ENCODE measurements around the gene PTPRK.

PTPRK gene

DNA sequence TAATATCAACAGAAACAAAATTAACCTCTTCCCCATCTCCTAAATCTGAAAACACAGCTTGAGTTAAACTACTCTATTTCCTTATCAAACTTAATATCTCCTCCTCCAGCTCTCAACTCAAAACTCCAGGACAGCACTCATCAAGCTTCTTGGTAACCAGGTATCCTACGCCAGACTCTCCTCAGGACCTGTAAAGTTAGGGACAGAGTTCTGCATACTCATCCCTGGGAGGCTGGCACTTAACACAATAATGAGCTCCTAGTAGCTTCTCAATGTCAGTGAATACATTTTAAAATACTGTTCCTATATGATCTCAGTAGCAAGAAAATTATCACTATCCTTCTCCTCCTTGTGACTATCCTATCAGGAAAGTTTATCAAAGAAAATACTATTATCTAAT lies 240.3 kb downstream of the PTPRK start:
- TF ChIP-seq, protein P1, sequence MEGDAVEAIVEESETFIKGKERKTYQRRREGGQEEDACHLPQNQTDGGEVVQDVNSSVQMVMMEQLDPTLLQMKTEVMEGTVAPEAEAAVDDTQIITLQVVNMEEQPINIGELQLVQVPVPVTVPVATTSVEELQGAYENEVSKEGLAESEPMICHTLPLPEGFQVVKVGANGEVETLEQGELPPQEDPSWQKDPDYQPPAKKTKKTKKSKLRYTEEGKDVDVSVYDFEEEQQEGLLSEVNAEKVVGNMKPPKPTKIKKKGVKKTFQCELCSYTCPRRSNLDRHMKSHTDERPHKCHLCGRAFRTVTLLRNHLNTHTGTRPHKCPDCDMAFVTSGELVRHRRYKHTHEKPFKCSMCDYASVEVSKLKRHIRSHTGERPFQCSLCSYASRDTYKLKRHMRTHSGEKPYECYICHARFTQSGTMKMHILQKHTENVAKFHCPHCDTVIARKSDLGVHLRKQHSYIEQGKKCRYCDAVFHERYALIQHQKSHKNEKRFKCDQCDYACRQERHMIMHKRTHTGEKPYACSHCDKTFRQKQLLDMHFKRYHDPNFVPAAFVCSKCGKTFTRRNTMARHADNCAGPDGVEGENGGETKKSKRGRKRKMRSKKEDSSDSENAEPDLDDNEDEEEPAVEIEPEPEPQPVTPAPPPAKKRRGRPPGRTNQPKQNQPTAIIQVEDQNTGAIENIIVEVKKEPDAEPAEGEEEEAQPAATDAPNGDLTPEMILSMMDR (IDR thresholded peaks at IDR 0.05; ENCODE audit: low read depth, low read length), result no peak
- no peak for DNase-seq (ENCODE audit: low read depth, low spot score)
- in situ Hi-C loops (cut with HindIII; ENCODE audit: low sequenced_read_pairs), result no loop called here
- H3K4me3 ChIP-seq (ENCODE audit: low read depth, low read length), result no peak overlapping the region

DNA sequence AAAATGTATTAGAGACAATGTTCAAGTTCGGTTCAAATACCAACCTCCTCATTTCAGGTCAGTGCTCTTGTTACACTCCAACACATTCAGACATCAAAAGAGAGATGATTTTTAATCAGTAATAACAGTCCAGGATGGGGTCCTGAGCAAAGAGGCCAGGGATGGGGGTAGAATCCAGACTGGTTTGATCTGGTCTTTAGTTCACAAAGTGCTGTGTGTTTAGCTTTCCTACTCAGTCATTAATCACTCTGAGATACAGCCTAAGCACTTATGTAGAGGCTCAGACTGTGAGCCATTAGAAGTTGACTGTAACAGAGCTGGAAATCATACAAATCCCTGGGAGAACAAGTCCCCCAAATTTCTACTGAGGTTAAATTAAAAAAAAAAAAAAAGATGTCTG lies 241.6 kb downstream of the PTPRK start:
- TF ChIP-seq, protein P1 (IDR thresholded peaks at IDR 0.05; ENCODE audit: low read depth, low read length), result no peak
- in situ Hi-C loops (cut with HindIII; ENCODE audit: low sequenced_read_pairs), result no loop called here
- DNase-seq (ENCODE audit: low read depth, low spot score), result no peak
- H3K4me3 ChIP-seq (ENCODE audit: low read depth, low read length), result no peak overlapping the region

DNA sequence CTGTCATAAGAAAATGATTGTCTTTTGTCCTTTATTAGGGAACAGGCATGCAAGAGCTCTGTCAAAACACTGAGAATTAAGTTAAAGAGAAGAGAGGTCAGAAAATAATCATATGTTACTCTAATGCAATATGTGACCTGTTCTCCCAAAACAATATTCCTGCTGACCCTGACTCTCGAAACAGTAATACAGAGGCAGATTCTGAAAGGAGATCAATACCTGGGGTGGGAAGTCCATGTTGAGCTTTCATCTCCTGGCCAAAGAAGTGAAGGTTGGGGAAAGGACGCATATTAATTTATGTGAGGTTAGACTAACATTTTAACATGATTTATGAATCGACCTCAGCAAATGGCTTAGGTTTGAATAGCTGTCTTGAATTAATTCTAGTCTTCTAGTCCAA lies 243.0 kb downstream of the PTPRK start:
- TF ChIP-seq, protein P1 (IDR thresholded peaks at IDR 0.05; ENCODE audit: low read depth, low read length), result no peak
- in situ Hi-C loops (cut with HindIII; ENCODE audit: low sequenced_read_pairs), result no loop called here
- DNase-seq (ENCODE audit: low read depth, low spot score), result no peak
- no peak overlapping the region for H3K4me3 ChIP-seq (ENCODE audit: low read depth, low read length)

DNA sequence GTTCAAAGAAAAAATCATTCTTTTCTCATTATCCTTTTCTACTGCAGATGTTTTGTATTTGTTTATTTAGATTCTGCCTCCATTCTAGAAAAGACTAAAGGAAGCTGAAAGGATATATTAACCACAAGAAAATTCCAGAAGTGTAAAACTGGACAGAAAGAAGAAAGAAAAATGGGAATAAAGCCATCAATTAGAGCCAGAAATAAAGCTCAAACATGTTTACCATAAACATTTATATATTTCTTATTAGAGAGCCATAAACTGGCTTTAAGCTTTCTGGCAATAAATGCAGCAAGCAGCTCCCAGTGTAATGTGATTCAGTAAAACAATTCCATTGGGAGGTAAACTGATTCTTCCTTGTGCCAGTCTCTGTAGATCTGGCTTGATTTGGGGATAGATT lies 244.1 kb downstream of the PTPRK start:
- H3K4me3 ChIP-seq (ENCODE audit: low read depth, low read length), result no peak overlapping the region
- TF ChIP-seq, protein P1 (IDR thresholded peaks at IDR 0.05; ENCODE audit: low read depth, low read length), result no peak
- in situ Hi-C loops (cut with HindIII; ENCODE audit: low sequenced_read_pairs), result no loop called here
- DNase-seq (ENCODE audit: low read depth, low spot score), result no peak

DNA sequence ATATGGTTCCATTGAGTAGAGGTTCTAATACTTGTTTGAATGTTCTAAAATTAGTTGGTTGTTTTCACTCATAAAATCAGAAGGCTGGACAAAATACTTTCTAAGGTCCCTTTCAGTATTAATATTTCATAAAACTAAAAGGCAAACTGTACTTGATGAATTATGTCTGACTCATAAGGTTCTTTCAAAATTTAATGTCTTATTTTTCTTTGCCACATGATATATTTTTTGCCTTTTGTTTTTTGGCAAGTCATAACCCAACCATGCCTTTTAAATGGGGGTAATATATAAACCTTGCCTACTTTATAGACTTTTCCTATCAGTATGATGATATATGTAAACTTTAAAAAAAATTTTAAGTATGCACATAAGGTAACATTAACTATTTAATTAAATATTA lies 244.7 kb downstream of the PTPRK start:
- TF ChIP-seq, protein P1 (IDR thresholded peaks at IDR 0.05; ENCODE audit: low read depth, low read length), result no peak
- H3K4me3 ChIP-seq (ENCODE audit: low read depth, low read length), result no peak overlapping the region
- DNase-seq (ENCODE audit: low read depth, low spot score), result no peak
- in situ Hi-C loops (cut with HindIII; ENCODE audit: low sequenced_read_pairs), result no loop called here

DNA sequence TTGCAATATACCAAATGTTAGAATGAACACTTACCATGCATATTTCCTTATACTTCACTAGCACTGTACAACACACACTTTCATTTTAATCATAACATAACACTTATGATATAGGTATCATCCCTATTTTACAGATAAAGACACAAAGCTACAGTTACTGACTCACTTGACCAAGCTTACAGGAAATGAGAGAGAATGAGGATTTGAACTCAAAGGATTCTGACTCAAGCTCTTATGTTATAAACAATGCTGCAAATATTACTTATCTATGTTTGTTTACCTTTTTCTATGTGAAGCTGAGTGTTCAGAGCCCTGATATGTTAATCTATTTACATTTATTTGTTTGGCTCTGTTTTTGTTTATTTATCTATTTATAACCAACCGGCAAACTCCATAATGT lies 245.4 kb downstream of the PTPRK start:
- TF ChIP-seq, protein P1 (IDR thresholded peaks at IDR 0.05; ENCODE audit: low read depth, low read length), result no peak
- DNase-seq (ENCODE audit: low read depth, low spot score), result peak; percentile 48
- in situ Hi-C loops (cut with HindIII; ENCODE audit: low sequenced_read_pairs), result no loop called here
- no peak overlapping the region for H3K4me3 ChIP-seq (ENCODE audit: low read depth, low read length)

DNA sequence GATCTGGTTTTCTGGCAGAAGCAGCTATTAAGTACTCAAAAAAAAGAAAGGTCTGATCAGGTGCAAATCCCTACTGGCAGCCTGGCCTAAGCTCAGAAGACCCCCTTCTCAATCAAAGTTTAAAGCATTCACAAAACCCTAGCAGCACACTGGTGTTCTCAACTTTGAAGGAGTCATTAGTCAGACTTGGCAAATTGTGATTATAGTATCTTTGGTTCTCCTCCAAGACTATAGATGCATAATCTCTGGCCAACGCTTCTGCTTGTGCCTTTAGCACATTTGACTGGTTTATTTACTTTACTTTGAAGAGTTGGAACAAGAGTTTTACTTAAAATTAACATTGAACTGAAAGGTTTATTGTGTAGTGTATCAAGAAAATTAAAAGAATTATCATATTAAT lies 248.9 kb downstream of the PTPRK start:
- no peak overlapping the region for H3K4me3 ChIP-seq (ENCODE audit: low read depth, low read length)
- TF ChIP-seq, protein P1 (IDR thresholded peaks at IDR 0.05; ENCODE audit: low read depth, low read length), result no peak
- peak; percentile 39 for DNase-seq (ENCODE audit: low read depth, low spot score)
- in situ Hi-C loops (cut with HindIII; ENCODE audit: low sequenced_read_pairs), result no loop called here
